PC-9 (cell line): Measurements from ENCODE around the gene ZFAND3.

Experiments
- EZH2 ChIP-seq: fragments of 200-600 bp; sonication (generic); IDR thresholded peaks from 2 replicates; pipeline ENCODE4 v1.8.0; 2017; ENCODE audit warnings: antibody characterized with exemption, low read depth
- TF ChIP-seq, protein P1 (sequence below): fragments of 200-600 bp; sonication (generic); conservative IDR thresholded peaks from 2 replicates; pipeline ENCODE4 v1.6.1; 2017; ENCODE audit warnings: mixed run types, antibody characterized with exemption, mild to moderate bottlenecking, moderate library complexity

DNA sequence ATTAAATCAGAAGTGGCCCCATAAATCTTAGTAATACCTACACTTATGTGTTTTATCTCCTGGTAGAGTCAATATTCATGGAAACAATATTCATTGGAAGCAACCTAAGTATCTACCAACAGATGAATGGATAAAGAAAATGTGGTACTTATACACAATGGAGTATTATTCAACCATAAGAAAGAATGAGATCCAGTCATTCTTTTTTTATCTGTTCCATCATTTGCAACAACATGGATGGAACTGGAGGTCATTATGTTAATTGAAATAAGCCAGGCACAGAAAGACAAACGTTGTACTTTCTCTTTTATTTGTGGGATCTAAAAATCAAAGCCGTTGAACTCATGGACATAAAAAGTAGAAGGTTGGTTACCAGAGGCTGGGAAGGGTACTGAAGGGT, 268.5 kb downstream of the ZFAND3 start:
- TF ChIP-seq, protein P1, sequence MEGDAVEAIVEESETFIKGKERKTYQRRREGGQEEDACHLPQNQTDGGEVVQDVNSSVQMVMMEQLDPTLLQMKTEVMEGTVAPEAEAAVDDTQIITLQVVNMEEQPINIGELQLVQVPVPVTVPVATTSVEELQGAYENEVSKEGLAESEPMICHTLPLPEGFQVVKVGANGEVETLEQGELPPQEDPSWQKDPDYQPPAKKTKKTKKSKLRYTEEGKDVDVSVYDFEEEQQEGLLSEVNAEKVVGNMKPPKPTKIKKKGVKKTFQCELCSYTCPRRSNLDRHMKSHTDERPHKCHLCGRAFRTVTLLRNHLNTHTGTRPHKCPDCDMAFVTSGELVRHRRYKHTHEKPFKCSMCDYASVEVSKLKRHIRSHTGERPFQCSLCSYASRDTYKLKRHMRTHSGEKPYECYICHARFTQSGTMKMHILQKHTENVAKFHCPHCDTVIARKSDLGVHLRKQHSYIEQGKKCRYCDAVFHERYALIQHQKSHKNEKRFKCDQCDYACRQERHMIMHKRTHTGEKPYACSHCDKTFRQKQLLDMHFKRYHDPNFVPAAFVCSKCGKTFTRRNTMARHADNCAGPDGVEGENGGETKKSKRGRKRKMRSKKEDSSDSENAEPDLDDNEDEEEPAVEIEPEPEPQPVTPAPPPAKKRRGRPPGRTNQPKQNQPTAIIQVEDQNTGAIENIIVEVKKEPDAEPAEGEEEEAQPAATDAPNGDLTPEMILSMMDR, result no peak
- no peak for TF ChIP-seq EZH2
